ENCODE data around the gene TENT4A. TPM values are rescaled to one million over a fixed set of nuclear protein-coding genes. Genes with fewer than 3 reads are reported as not detected.

Gene TENT4A
- total RNA-seq, 3 donors from 2014 or later, result 16.0 to 26.2 (median 16.3) TPM

GRCh38 chr5:6734243-6734700, 21.0 kb downstream of the TENT4A start:
- ATAC-seq (no peak), DNase-seq (no peak)
- intact Hi-C loops (cut with DNase I, micrococcal nuclease), result no loop called here
- Histone ChIP-seq H3K36me3 (ENCODE audit: low read depth) (no peaks in the 10 kb centered on the region), H3K4me1 (ENCODE audit: low read depth) (peaks cover 23% of the 10 kb centered on the region), H3K4me3 (no peak overlapping the region), H3K9me3 (no peaks in the 10 kb centered on the region)
- no peak for TF ChIP-seq CTCF (IDR thresholded peaks at IDR 0.05)

- ATAC-seq (no peak), DNase-seq (no peak)
- Histone ChIP-seq H3K4me1 (ENCODE audit: low read depth) (peaks cover 22% of the 10 kb centered on the region), H3K36me3 (ENCODE audit: low read depth) (no peaks in the 10 kb centered on the region), H3K4me3 (no peak overlapping the region), H3K9me3 (no peaks in the 10 kb centered on the region)
- intact Hi-C loops (cut with DNase I, micrococcal nuclease), result no loop called here
- TF ChIP-seq CTCF (IDR thresholded peaks at IDR 0.05), result no peak
These were observed 21.5 kb downstream of the TENT4A start for GRCh38 chr5:6734781-6735180.

- no peak for TF ChIP-seq CTCF (IDR thresholded peaks at IDR 0.05)
- no peak for DNase-seq
- Histone ChIP-seq H3K9me3 (no peaks in the 10 kb centered on the region), H3K36me3 (ENCODE audit: low read depth) (no peaks in the 10 kb centered on the region), H3K4me3 (no peak overlapping the region), H3K4me1 (ENCODE audit: low read depth) (peaks cover 9% of the 10 kb centered on the region)
- ATAC-seq, result no peak
- intact Hi-C loops (cut with DNase I, micrococcal nuclease), result no loop called here
These were observed 22.9 kb downstream of the TENT4A start for GRCh38 chr5:6736106-6736505.

- no peaks in the 10 kb centered on the region for H3K9me3 ChIP-seq
- DNase-seq (no peak), ATAC-seq (no peak)
- no peak overlapping the region for H3K4me3 ChIP-seq
- intact Hi-C loops (cut with DNase I, micrococcal nuclease), result no loop called here
- H3K4me1 ChIP-seq (ENCODE audit: low read depth), result peaks cover 6% of the 10 kb centered on the region
- no peak for TF ChIP-seq CTCF (IDR thresholded peaks at IDR 0.05)
- no peaks in the 10 kb centered on the region for H3K36me3 ChIP-seq (ENCODE audit: low read depth)
These were observed 23.4 kb downstream of the TENT4A start for GRCh38 chr5:6736524-6737042.

DNA sequence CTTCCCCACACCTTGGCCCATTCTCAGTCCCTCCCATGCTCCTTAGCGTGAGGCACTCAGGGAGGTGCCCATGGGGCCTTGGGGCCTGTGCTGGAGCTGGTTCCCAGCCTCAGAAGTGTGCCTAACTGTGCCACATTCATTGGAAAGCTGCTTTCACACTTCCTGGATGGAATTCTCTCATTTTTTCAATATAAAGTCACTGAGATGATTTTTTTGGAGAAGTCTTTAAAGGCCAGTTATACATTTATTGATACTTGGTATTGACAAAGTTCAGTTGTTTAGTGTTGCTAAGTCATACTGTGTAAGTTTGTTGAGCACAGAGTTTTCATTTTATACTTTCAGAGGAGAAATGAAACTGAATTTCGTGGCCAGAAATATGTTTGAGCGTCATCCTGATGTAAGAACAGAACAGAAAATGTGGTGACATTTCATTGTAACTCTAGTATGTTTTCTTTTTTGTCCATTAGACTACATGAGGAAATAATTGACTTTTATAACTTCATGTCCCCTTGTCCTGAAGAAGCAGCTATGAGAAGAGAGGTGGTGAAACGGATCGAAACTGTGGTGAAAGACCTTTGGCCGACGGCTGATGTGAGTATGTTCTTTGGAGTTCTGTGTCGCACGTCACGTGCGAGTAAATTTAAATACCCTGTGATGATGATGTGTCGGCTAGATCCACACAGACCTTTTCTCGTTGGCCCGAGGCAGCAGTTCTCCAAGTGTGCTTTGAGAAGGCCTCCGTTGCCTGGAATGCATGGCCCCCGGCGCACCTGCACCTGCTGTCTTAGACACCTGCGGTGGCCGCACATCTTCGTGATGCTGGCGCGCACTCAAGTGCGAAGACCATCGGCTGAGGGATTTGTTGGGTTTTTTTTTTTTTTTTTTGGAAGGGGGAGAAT, 24.1 kb downstream of the TENT4A start:
- H3K4me3 ChIP-seq, result no peak overlapping the region
- ATAC-seq (peak; percentile 27), DNase-seq (no peak)
- H3K4me1 ChIP-seq (ENCODE audit: low read depth), result no peaks in the 10 kb centered on the region
- H3K9me3 ChIP-seq, result no peaks in the 10 kb centered on the region
- intact Hi-C loops (cut with DNase I, micrococcal nuclease), result no loop called here
- no peaks in the 10 kb centered on the region for H3K36me3 ChIP-seq (ENCODE audit: low read depth)
- TF ChIP-seq CTCF (IDR thresholded peaks at IDR 0.05), result no peak

All from mucosa of descending colon (tissue), 3 donors.